Natural killer cell (primary cell): ENCODE data around the gene TTLL11. TPM values are rescaled to one million over a fixed set of nuclear protein-coding genes. Genes with fewer than 3 reads are reported as not detected.
"Not testable (repeated sequence)": the region's sequence is repeated elsewhere in the genome, so short reads cannot be mapped to it uniquely, and the experiment has no call there.

Experiments
- ATAC-seq, 3 donors: fragments of 150-1000 bp in 2 of 3; fragments of 200-7000 bp in 1 of 3; cut with Tn5 transposase; 1 replicate in 1 of 3; 2 replicates in 2 of 3; pipeline ENCODE4 v1.10.0; 2021; ENCODE audit warnings: mild to moderate bottlenecking in 2 of 3, moderate library complexity in 2 of 3
- DNase-seq, 2 donors: peaks; one replicate each; pipeline versions ENCODE4 v3.0.0 to v3.0.0-alpha.2; 2013 to 2021; ENCODE audit warnings: mixed read lengths in 1 of 2
- H3K27ac ChIP-seq: one replicate; pipeline ENCODE4 v1.5.1; 2013; ENCODE audit warnings: mild to moderate bottlenecking, low read length
- H3K27me3 ChIP-seq: one replicate; pipeline ENCODE4 v1.6.1; 2013; ENCODE audit warnings: low read length; ENCODE audit not compliant: control insufficient read depth, insufficient read depth
- H3K36me3 ChIP-seq: one replicate; pipeline ENCODE4 v1.6.1; 2013; ENCODE audit warnings: low read length; ENCODE audit not compliant: control insufficient read depth, insufficient read depth
- H3K4me1 ChIP-seq: one replicate; pipeline ENCODE4 v1.6.1; 2013; ENCODE audit warnings: low read length; ENCODE audit not compliant: control insufficient read depth, insufficient read depth
- H3K4me3 ChIP-seq: one replicate; pipeline ENCODE4 v1.5.1; 2013; ENCODE audit warnings: low read length
- H3K9me3 ChIP-seq: one replicate; pipeline ENCODE4 v1.6.1; 2013; ENCODE audit warnings: low read length; ENCODE audit not compliant: control insufficient read depth, insufficient read depth
- H3K27ac Mint-ChIP-seq, 2 donors: one replicate each; pipeline ENCODE4 v1.8.0; 2022; ENCODE audit warnings: mild to moderate bottlenecking in 2 of 2, mixed read lengths in 2 of 2, moderate library complexity in 1 of 2
- H3K27me3 Mint-ChIP-seq, 2 donors: one replicate each; pipeline ENCODE4 v1.8.0; 2022; ENCODE audit warnings: low read depth in 2 of 2, mixed read lengths in 2 of 2
- H3K36me3 Mint-ChIP-seq: one replicate; pipeline ENCODE4 v1.8.0; 2022; ENCODE audit warnings: mixed read lengths
- H3K4me1 Mint-ChIP-seq, 2 donors: one replicate each; pipeline ENCODE4 v1.8.0; 2022; ENCODE audit warnings: mixed read lengths in 2 of 2
- H3K4me3 Mint-ChIP-seq: one replicate; pipeline ENCODE4 v1.8.0; 2022; ENCODE audit warnings: mild to moderate bottlenecking, moderate library complexity, mixed read lengths
- H3K9me3 Mint-ChIP-seq, 2 donors: one replicate each; pipeline ENCODE4 v1.8.0; 2022; ENCODE audit warnings: mixed read lengths in 2 of 2
- CTCF ChIP-seq: fragments of 200-600 bp; IDR thresholded peaks from one replicate; pipeline ENCODE4 v1.8.0; 2022; ENCODE audit warnings: antibody characterized with exemption
- WGBS: methylation state at CpG from one replicate; pipeline ENCODE4 v1.1.7; 2013; ENCODE audit warnings: missing lambda C conversion rate; ENCODE audit not compliant: insufficient coverage; 5-methylcytosine and 5-hydroxymethylcytosine counted together
- intact Hi-C: fragments of 100-400 bp; cut with micrococcal nuclease; formaldehyde crosslinking; loops from one replicate; pipeline ENCODE4 v1.14.2; 2022
- total RNA-seq, 4 donors: library from RNA; stranded (reverse); fragments of 120-200 nt in 1 of 4; gene quantifications; one replicate each; pipeline versions ENCODE4 v1.2.3 to v1.2.4, GENCODE V29; 2013 to 2022

TTLL11 gene
- total RNA-seq, 3 donors from 2014 or later (not counting 1 experiment from before 2014, with no cell fraction given), result 3.4 to 4.6 (median 3.6) TPM

DNA sequence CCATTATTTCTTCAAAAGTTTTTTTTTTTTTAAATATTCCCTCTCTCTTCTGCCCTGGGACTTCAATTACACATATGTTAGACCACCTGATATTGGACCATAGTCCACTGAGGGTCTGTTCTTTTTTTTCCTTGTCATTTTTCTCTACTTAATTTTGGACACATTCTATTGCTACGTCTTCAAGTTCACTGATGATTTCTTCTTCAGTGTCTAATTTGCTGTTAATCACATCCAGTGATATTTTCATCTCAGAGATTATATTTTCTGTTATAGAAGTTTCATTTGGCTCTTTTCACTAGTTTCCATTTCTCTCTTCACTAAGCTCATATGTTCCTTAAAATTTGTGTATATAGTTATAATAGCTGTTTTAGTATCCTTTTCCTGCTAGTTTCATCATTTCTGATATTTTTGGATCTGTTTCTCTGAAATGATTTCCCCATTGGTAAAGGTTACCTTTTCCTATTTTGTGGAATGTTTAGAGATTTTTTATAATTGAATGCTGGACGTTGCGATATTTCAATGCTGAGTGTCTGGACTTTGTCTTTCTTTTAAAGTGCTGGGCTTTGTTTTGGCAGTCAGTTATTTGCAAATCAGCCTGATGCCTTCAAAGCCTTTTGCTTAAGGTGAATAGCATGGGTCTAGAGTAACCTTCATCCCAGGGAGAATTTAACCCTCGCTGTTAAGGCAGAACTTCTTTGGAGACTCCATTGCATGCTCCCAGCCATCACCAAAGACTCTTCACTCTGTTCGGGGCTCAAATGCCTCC, 111.8 kb downstream of the TTLL11 start:
- no peak overlapping the region for H3K4me3 Mint-ChIP-seq
- H3K36me3 Mint-ChIP-seq, result peaks cover 10% of the 10 kb centered on the region
- DNase-seq (no peak), ATAC-seq (no peak)
- no peak for TF ChIP-seq CTCF
- intact Hi-C loops, result no loop called here
- no peak overlapping the region for H3K27ac Mint-ChIP-seq
- peaks cover 2 to 3% of the 10 kb centered on the region in 2 donors for H3K9me3 Mint-ChIP-seq
- no peaks in the 10 kb centered on the region for H3K27me3 ChIP-seq
- no peaks in the 10 kb centered on the region for H3K36me3 ChIP-seq
- no peak overlapping the region for H3K27ac ChIP-seq
- H3K27me3 Mint-ChIP-seq, result peaks cover 0 to 3% of the 10 kb centered on the region in 2 donors
- H3K4me3 ChIP-seq, result no peak overlapping the region
- 92% methylated on average over 4 of the region's 5 CpGs for WGBS
- no peaks in the 10 kb centered on the region for H3K4me1 Mint-ChIP-seq
- no peaks in the 10 kb centered on the region for H3K9me3 ChIP-seq
- H3K4me1 ChIP-seq, result no peaks in the 10 kb centered on the region

GRCh38 chr9:121980665-121981064, 112.4 kb downstream of the TTLL11 start:
- H3K9me3 Mint-ChIP-seq, H3K27ac ChIP-seq, ATAC-seq, H3K27ac Mint-ChIP-seq, H3K36me3 ChIP-seq, H3K27me3 Mint-ChIP-seq, intact Hi-C loops, H3K4me1 ChIP-seq, H3K4me3 Mint-ChIP-seq, H3K27me3 ChIP-seq, H3K36me3 Mint-ChIP-seq, H3K4me1 Mint-ChIP-seq, H3K4me3 ChIP-seq, H3K9me3 ChIP-seq, DNase-seq: not testable (repeated sequence)
- 94% methylated on average over 1 of the region's 1 CpG for WGBS

DNA sequence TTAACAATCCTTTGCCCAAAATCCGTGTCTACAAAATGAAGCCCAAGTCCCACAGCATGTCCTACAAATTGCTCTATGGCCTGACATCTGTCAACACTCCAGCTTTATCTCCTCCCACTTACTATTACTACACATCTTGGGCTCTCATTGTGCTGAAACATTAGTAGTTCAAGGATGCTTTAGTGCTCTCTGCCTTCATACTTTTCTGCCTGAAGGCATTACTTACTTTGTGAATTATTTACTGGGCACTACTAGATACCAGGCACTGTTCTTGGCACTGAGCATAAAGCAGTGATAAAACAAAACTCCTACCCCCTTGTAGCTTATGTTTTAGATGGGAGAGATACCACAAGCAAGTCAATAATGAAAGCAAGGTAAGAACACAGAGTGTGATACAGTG, 113.4 kb downstream of the TTLL11 start:
- Histone ChIP-seq H3K27ac (no peak overlapping the region), H3K4me1 (no peaks in the 10 kb centered on the region), H3K36me3 (no peaks in the 10 kb centered on the region), H3K9me3 (no peaks in the 10 kb centered on the region), H3K27me3 (no peaks in the 10 kb centered on the region), H3K4me3 (no peak overlapping the region)
- Mint-ChIP-seq H3K27me3 (peaks cover 0 to 3% of the 10 kb centered on the region in 2 donors), H3K4me3 (no peak overlapping the region), H3K4me1 (no peaks in the 10 kb centered on the region), H3K9me3 (peaks cover 2 to 3% of the 10 kb centered on the region in 2 donors), H3K36me3 (peaks cover 10% of the 10 kb centered on the region), H3K27ac (no peak overlapping the region)
- no peak for ATAC-seq
- DNase-seq, result no peak
- intact Hi-C loops, result no loop called here
- WGBS, result 93% methylated on average over 1 of the region's 1 CpG
- no peak for TF ChIP-seq CTCF

- Mint-ChIP-seq H3K9me3 (peaks cover 2 to 3% of the 10 kb centered on the region in 2 donors), H3K27ac (no peak overlapping the region), H3K4me3 (no peak overlapping the region), H3K27me3 (peaks cover 0 to 3% of the 10 kb centered on the region in 2 donors), H3K4me1 (no peaks in the 10 kb centered on the region), H3K36me3 (peaks cover 10% of the 10 kb centered on the region)
- H3K4me1 ChIP-seq, result no peaks in the 10 kb centered on the region
- no peaks in the 10 kb centered on the region for H3K9me3 ChIP-seq
- no peak for ATAC-seq
- no peak overlapping the region for H3K4me3 ChIP-seq
- no CpG with 5 or more reads among the region's 1 CpG for WGBS
- TF ChIP-seq CTCF, result no peak
- no peak overlapping the region for H3K27ac ChIP-seq
- H3K27me3 ChIP-seq, result no peaks in the 10 kb centered on the region
- DNase-seq, result no peak
- intact Hi-C loops, result no loop called here
- H3K36me3 ChIP-seq, result no peaks in the 10 kb centered on the region
These were observed 116.4 kb downstream of the TTLL11 start for GRCh38 chr9:121976751-121977150.
